HL-60 (cell line): ENCODE results near the gene BAD.

Experiments
- CTCF ChIP-seq: IDR thresholded peaks from one replicate; pipeline ENCODE4 v1.5.1; 2011; ENCODE audit warnings: low read length, control low read depth, inconsistent platforms; ENCODE audit not compliant: insufficient read depth
- POLR2AphosphoS5 ChIP-seq: IDR thresholded peaks from 2 replicates; pipeline ENCODE4 v1.6.1; 2012; ENCODE audit warnings: low read depth
- REST ChIP-seq: IDR thresholded peaks from 2 replicates; pipeline ENCODE4 v1.6.1; 2012; ENCODE audit warnings: low read depth; ENCODE audit not compliant: insufficient replicate concordance

- no peak for TF ChIP-seq CTCF
- no peak for TF ChIP-seq REST
- no peak for TF ChIP-seq POLR2AphosphoS5
These were observed 35.9 kb downstream of the BAD start for GRCh38 chr11:64248578-64248977.
